ENCODE measurements around the gene NDUFS3.

DNA sequence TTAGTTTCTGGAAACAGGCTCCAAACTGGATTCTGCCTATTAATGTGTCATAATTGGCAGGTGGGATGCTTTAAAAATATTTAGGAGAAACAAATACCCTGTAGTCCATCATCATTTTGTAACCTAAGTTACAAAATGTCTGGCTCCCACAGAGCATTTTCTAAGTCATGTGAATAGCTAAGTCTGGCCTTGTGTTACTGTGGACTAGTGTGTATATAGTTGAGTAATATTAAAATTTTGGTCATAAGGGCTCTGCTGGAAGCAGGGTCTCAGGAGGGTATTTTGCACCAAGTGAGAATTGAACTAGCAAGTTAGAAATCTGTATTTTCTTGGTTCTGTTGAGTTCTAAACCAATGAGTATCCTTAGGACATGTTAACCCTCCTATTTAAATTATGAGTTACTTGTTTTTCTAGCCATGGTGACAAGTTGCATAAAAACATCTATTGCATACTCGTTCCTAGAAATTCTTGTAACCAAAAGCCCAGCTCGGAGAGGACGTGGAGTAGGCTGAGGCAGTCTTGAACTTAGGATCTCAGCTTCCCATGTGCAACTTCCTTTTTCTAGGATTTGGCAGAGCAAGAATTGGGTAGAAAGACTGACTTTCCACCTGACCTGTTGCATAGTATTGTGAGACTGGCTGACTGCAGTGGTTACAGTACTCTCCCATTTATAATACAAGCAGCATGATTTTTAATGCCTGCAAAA lies 8.1 kb upstream of the NDUFS3 start:
- TF ChIP-seq, protein P1, sequence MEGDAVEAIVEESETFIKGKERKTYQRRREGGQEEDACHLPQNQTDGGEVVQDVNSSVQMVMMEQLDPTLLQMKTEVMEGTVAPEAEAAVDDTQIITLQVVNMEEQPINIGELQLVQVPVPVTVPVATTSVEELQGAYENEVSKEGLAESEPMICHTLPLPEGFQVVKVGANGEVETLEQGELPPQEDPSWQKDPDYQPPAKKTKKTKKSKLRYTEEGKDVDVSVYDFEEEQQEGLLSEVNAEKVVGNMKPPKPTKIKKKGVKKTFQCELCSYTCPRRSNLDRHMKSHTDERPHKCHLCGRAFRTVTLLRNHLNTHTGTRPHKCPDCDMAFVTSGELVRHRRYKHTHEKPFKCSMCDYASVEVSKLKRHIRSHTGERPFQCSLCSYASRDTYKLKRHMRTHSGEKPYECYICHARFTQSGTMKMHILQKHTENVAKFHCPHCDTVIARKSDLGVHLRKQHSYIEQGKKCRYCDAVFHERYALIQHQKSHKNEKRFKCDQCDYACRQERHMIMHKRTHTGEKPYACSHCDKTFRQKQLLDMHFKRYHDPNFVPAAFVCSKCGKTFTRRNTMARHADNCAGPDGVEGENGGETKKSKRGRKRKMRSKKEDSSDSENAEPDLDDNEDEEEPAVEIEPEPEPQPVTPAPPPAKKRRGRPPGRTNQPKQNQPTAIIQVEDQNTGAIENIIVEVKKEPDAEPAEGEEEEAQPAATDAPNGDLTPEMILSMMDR (conservative IDR thresholded peaks at IDR 0.05; ENCODE audit: low read length), result no peak
- no peak for TF ChIP-seq EZH2phosphoT487 (IDR thresholded peaks at IDR 0.05; ENCODE audit: borderline replicate concordance)
